Panc1 (cell line): Measurements from ENCODE around the gene CCDC158.

ENCODE experiments used
- CTCF ChIP-seq: fragments of 450-650 bp; IDR thresholded peaks from 2 replicates; pipeline ENCODE4 v1.5.1; 2017; ENCODE audit warnings: mild to moderate bottlenecking
- POLR2AphosphoS5 ChIP-seq: IDR thresholded peaks from 2 replicates; pipeline ENCODE4 v1.6.1; 2012; ENCODE audit warnings: mild to moderate bottlenecking, low read depth, low read length, moderate library complexity
- REST ChIP-seq, 2 experiments: IDR thresholded peaks; 2 replicates each; pipeline ENCODE4 v1.6.1; 2011 to 2012; ENCODE audit warnings: low read depth in 2 of 2, control low read depth in 1 of 2, low read length in 1 of 2, mild to moderate bottlenecking in 1 of 2, moderate library complexity in 1 of 2; ENCODE audit not compliant: insufficient read depth in 1 of 2

DNA sequence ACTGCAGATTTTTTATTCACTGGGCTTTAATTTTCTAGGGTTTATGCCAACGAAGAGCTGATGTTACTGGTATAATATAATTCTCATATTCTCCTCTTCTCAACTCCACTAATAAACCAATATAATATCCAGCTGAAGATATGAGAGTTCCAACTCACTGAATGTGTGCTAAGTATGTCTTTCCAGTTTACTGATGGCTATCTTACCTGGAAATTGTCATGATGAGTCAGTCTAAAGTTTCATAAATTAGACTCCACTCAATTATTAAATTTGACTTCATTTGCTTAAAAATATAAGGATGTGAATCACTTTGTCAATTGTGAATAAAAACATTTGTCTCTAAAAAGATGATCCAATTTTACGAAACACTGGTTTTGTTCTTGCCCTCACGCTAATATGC lies 86.1 kb downstream of the CCDC158 start:
- no peak for TF ChIP-seq CTCF
- TF ChIP-seq POLR2AphosphoS5: no peak
- TF ChIP-seq REST (IDR thresholded peaks at IDR 0.05; ENCODE audit: insufficient read depth in 1 of 2, low read depth in 2 of 2, low read length in 1 of 2): no peak
